GM19099 (cell line): ENCODE data around the gene EXOC7.

Experiments
- POLR2A ChIP-seq: IDR thresholded peaks from 3 replicates; pipeline ENCODE4 v1.6.1; 2011; ENCODE audit warnings: low read depth; ENCODE audit not compliant: insufficient read length; ENCODE audit errors: extremely low read depth

Gene EXOC7

GRCh38 chr17:76141212-76142038 is 37.8 kb upstream of the EXOC7 start, which contains the start of gene FOXJ1:
FOXJ1 (minus strand) TSS chr17:76141245; CDS start chr17:76140395, 850 bp downstream.
- TF ChIP-seq POLR2A, result no peak

GRCh38 chr17:76140661-76141211 is 37.1 kb upstream of the EXOC7 start:
- TF ChIP-seq POLR2A, result no peak

- TF ChIP-seq POLR2A, result no peak
These were observed 36.4 kb upstream of the EXOC7 start for GRCh38 chr17:76139801-76140660.

GRCh38 chr17:76138896-76139752 is 35.5 kb upstream of the EXOC7 start:
- TF ChIP-seq POLR2A, result no peak

GRCh38 chr17:76138234-76138895 is 34.8 kb upstream of the EXOC7 start:
- no peak for TF ChIP-seq POLR2A

GRCh38 chr17:76137351-76138233 is 34.0 kb upstream of the EXOC7 start:
- no peak for TF ChIP-seq POLR2A

- no peak for TF ChIP-seq POLR2A
These were observed 33.4 kb upstream of the EXOC7 start for GRCh38 chr17:76137001-76137350.

- TF ChIP-seq POLR2A, result no peak
These were observed 32.9 kb upstream of the EXOC7 start for GRCh38 chr17:76136276-76137000.

GRCh38 chr17:76135810-76136188 is 32.2 kb upstream of the EXOC7 start:
- no peak for TF ChIP-seq POLR2A

- no peak for TF ChIP-seq POLR2A
These were observed 31.6 kb upstream of the EXOC7 start for GRCh38 chr17:76134911-76135809.

- TF ChIP-seq POLR2A, result no peak
These were observed 29.2 kb upstream of the EXOC7 start for GRCh38 chr17:76132574-76133338.
